ENCODE results near the gene ARHGAP23. TPM values are rescaled to one million over a fixed set of nuclear protein-coding genes. Genes with fewer than 3 reads are reported as not detected.

The ARHGAP23 gene
- total and polyA plus RNA-seq, 7 donors = 0.69 to 42.1 (median 11.2) TPM

DNA sequence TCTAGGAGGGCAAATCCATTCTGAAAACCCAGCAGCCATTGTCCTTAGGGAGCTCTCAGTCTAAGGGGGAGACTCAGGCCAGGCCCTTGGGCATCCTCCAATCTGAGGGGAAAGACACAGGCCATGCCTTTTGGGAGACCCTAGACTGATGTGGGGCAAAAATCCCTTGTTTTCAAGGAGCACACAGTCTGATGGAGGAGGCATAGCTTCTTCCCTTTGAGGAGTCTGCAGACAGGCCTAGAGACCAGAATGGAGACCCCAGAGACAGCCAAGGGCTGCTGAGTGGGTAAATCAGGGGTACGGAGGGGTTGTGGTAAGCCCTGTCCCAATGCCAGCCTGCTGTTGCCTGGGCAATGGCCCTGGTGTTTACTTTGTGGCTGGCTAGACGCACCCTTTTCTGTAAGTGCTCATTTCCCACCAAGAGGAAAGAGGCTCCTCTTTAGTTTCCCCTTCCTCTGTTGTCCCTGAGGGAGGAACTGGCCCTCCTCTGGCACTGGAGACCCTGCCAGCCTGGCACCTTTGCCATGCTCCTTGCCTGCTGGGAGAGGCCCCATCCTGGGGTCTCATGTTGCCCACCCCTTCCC is 19.3 kb downstream of the ARHGAP23 start:
- no peaks in the 10 kb centered on the region for H3K9me3 ChIP-seq
- no peaks in the 10 kb centered on the region for H3K27me3 ChIP-seq
- intact Hi-C loops (cut with DNase I) = no loop called here
- no peak for TF ChIP-seq POLR2A (IDR thresholded peaks at IDR 0.05)
- no peak for TF ChIP-seq POLR2AphosphoS5 (IDR thresholded peaks at IDR 0.05)
- TF ChIP-seq EP300 (IDR thresholded peaks at IDR 0.05) = no peak
- no peaks in the 10 kb centered on the region for H3K36me3 ChIP-seq
- no peak for DNase-seq
- H3K4me3 ChIP-seq = no peak overlapping the region
- WGBS, 2 donors = 3 to 18% methylated on average over 2 of the region's 2 CpGs
- peak overlapping the region in 3 of 4 donors; percentile 3 to 34 (median 7) for H3K27ac ChIP-seq
- H3K4me1 ChIP-seq = peaks cover 0 to 70% (median 63%) of the 10 kb centered on the region in 4 donors

DNA sequence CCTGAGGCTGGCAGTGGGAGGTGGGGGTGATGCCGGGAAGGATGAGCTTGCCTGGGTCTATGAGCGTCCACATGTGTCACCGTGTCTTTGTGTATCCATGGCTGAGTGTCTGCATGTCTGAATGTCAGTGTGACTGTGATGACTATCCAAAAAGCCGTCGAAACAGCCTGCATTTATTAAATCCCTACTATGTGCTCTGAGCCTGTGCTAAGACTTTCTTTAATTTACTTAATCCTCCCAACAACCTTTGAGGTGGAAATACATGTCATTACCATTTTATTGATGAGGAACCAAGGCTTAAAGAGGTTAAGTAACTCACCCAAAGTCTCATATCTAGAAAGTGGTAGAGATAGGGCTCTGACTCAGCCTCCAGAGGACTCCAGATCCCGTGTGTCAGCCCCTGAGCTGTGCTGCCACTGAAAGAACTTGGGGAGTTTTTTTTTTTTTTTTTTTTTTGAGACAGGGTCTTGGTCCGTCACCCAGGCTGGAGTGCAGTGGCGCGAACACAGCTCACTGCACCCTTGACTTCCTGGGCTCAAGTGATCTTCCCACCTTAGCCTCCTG is 20.0 kb downstream of the ARHGAP23 start:
- intact Hi-C loops (cut with DNase I) = no loop called here
- H3K27ac ChIP-seq = peak overlapping the region in 3 of 4 donors; percentile 3 to 34 (median 7)
- H3K9me3 ChIP-seq = no peaks in the 10 kb centered on the region
- H3K4me1 ChIP-seq = peaks cover 0 to 70% (median 63%) of the 10 kb centered on the region in 4 donors
- DNase-seq = no peak
- 88 to 90% methylated on average over 9 of the region's 9 CpGs for WGBS, 2 donors
- no peaks in the 10 kb centered on the region for H3K36me3 ChIP-seq
- H3K4me3 ChIP-seq = no peak overlapping the region
- TF ChIP-seq POLR2A (IDR thresholded peaks at IDR 0.05) = no peak
- no peak for TF ChIP-seq EP300 (IDR thresholded peaks at IDR 0.05)
- no peak for TF ChIP-seq POLR2AphosphoS5 (IDR thresholded peaks at IDR 0.05)
- TF ChIP-seq, protein P1, sequence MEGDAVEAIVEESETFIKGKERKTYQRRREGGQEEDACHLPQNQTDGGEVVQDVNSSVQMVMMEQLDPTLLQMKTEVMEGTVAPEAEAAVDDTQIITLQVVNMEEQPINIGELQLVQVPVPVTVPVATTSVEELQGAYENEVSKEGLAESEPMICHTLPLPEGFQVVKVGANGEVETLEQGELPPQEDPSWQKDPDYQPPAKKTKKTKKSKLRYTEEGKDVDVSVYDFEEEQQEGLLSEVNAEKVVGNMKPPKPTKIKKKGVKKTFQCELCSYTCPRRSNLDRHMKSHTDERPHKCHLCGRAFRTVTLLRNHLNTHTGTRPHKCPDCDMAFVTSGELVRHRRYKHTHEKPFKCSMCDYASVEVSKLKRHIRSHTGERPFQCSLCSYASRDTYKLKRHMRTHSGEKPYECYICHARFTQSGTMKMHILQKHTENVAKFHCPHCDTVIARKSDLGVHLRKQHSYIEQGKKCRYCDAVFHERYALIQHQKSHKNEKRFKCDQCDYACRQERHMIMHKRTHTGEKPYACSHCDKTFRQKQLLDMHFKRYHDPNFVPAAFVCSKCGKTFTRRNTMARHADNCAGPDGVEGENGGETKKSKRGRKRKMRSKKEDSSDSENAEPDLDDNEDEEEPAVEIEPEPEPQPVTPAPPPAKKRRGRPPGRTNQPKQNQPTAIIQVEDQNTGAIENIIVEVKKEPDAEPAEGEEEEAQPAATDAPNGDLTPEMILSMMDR (IDR thresholded peaks at IDR 0.05) = no peak
- no peaks in the 10 kb centered on the region for H3K27me3 ChIP-seq

DNA sequence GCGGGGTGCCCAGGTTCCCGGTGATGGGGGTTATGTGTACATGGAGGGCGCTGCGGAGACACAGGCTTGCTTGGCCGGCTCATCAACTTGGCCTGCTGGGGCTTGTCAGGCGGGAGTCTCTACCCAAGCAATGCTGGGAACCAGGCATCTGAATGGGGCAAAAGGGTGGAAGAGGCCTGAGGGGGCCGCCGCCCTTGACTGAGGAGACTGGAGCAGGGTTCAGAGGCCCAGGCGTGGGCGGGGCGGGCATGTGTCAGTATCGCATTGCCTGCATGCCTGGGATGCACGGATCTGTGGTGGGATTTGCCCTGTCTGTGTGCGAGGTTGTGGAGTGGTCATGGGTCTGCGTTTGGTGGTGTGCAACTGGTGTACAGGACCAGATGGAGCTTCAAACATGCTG is 21.1 kb downstream of the ARHGAP23 start:
- H3K27me3 ChIP-seq = no peaks in the 10 kb centered on the region
- no peak for DNase-seq
- intact Hi-C loops (cut with DNase I) = no loop called here
- TF ChIP-seq POLR2A (IDR thresholded peaks at IDR 0.05) (no peak), POLR2AphosphoS5 (IDR thresholded peaks at IDR 0.05) (no peak), EP300 (IDR thresholded peaks at IDR 0.05) (no peak)
- TF ChIP-seq, protein P1 (IDR thresholded peaks at IDR 0.05) = no peak
- H3K36me3 ChIP-seq = no peaks in the 10 kb centered on the region
- H3K27ac ChIP-seq = peak overlapping the region in 3 of 4 donors; percentile 74 to 92 (median 79)
- WGBS, 2 donors = 81 to 84% methylated on average over 15 of the region's 15 CpGs
- H3K9me3 ChIP-seq = no peaks in the 10 kb centered on the region
- H3K4me3 ChIP-seq = no peak overlapping the region
- peaks cover 0 to 67% (median 59%) of the 10 kb centered on the region in 4 donors for H3K4me1 ChIP-seq

DNA sequence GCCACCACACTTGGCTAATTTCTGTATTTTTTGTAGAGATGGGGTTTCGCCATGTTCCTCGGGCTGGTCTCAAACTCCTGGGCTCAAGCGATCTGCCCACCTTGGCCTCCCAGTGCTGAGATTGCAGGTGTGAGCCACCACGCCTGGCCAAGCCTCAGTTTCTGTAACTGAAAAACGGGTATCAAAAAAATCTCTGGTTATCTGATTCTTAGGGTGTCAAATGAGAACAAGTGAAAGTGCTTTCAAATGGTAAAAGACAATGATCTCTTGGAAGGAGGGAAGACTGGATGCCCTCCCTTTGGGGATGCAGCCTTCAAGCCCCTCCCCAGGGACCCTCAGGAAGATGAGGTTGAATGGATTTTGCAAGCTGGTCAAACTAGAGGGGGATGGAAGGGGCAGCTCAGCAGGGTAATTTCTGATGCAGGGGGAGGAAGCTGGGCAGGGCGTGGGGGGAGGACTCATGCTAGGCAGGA is 22.3 kb downstream of the ARHGAP23 start:
- Histone ChIP-seq H3K36me3 (no peaks in the 10 kb centered on the region), H3K9me3 (no peaks in the 10 kb centered on the region), H3K4me1 (peaks cover 0 to 77% (median 67%) of the 10 kb centered on the region in 4 donors), H3K27me3 (no peaks in the 10 kb centered on the region), H3K4me3 (no peak overlapping the region), H3K27ac (peak overlapping the region; percentile 74 to 92 (median 80))
- intact Hi-C loops (cut with DNase I) = no loop called here
- WGBS, 2 donors = 80 to 84% methylated on average over 6 of the region's 6 CpGs
- TF ChIP-seq EP300 (IDR thresholded peaks at IDR 0.05) = no peak
- DNase-seq = no peak

DNA sequence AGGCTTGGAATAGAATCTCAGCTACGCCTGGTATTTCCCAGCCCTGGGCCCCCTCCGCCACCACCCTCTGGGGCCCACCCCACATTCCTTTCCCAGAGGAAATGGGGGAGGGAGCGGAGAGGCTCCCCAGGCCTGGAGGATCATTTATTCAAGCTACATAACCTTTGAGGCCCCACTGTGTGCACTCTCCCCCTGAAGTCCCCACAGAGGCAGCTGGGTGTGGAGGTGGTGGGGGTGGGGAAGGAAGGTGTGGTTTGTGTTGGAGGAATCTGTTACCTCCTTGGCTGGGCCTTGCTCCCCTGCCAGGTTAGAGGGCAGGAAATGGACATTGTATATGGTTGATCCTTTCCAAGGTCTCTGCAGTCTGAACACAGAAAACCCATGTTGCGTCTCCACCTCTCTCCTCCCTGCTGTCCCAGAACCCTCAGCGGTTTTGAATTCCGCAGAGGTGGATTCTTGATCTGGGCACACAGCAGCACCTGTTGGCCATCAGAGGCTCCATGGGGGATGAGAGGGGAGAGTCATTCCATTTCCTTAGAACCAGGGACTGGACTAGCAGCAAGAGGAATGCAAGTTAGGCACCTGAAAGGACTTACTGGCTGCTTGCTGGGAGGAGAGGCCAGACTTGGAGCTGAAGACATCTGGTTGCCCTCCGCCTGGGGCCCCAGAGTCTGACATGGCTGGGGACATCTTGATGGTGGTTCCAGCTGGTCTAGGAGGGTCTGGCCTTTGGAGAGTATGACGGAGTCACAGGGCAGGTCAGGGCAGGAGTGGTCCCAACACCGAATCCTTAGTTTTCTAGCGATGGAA is 23.0 kb downstream of the ARHGAP23 start:
- no peaks in the 10 kb centered on the region for H3K27me3 ChIP-seq
- no peaks in the 10 kb centered on the region for H3K9me3 ChIP-seq
- peak overlapping the region; percentile 74 to 92 (median 80) for H3K27ac ChIP-seq
- H3K4me3 ChIP-seq = peak overlapping the region in 2 of 4 donors; percentile 4 to 7
- peaks cover 0 to 84% (median 73%) of the 10 kb centered on the region in 4 donors for H3K4me1 ChIP-seq
- no peak for TF ChIP-seq EP300 (IDR thresholded peaks at IDR 0.05)
- TF ChIP-seq POLR2AphosphoS5 (IDR thresholded peaks at IDR 0.05) = peak in 1 of 4 donors; percentile 24
- TF ChIP-seq, protein P1 (IDR thresholded peaks at IDR 0.05) = no peak
- TF ChIP-seq POLR2A (IDR thresholded peaks at IDR 0.05) = no peak
- WGBS, 2 donors = 70 to 83% methylated on average over 10 of the region's 10 CpGs
- DNase-seq = no peak
- intact Hi-C loops (cut with DNase I) = no loop called here
- H3K36me3 ChIP-seq = no peaks in the 10 kb centered on the region
